Measurements from ENCODE around the gene UIMC1.
"Not testable (repeated sequence)": the region's sequence is repeated elsewhere in the genome, so short reads cannot be mapped to it uniquely, and the experiment has no call there.

The UIMC1 gene

GRCh38 chr5:176873541-176874172 is 132.9 kb downstream of the UIMC1 start:
- in situ Hi-C loops (cut with MboI; ENCODE audit: low sequenced_read_pairs), result no loop called here

- in situ Hi-C loops (cut with MboI; ENCODE audit: low sequenced_read_pairs), result not testable (repeated sequence)
These were observed 133.6 kb downstream of the UIMC1 start for GRCh38 chr5:176873011-176873410.

GRCh38 chr5:176872586-176872985 is 134.0 kb downstream of the UIMC1 start:
- in situ Hi-C loops (cut with MboI; ENCODE audit: low sequenced_read_pairs), result not testable (repeated sequence)

GRCh38 chr5:176870644-176871043 is 135.9 kb downstream of the UIMC1 start:
- in situ Hi-C loops (cut with MboI; ENCODE audit: low sequenced_read_pairs), result not testable (repeated sequence)

- in situ Hi-C loops (cut with MboI; ENCODE audit: low sequenced_read_pairs), result no loop called here
These were observed 136.4 kb downstream of the UIMC1 start for GRCh38 chr5:176870110-176870591.

GRCh38 chr5:176869501-176870109 is 137.0 kb downstream of the UIMC1 start:
- in situ Hi-C loops (cut with MboI; ENCODE audit: low sequenced_read_pairs), result no loop called here

DNA sequence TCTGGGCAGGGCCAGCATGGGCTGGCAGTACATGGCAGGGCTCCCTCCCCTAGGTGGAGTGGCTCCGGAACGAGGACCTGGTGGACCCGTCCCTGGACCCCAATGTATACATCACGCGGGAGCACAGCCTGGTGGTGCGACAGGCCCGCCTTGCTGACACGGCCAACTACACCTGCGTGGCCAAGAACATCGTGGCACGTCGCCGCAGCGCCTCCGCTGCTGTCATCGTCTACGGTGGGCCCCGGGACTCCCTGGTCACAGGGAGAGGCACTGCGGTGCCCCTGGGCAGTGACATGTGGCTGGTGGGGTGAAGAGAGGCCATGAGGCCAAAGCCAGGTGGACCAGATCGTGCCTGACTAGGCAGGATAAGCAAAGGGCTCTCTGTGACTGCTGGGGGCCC is 137.8 kb downstream of the UIMC1 start:
- in situ Hi-C loops (cut with MboI; ENCODE audit: low sequenced_read_pairs), result no loop called here

DNA sequence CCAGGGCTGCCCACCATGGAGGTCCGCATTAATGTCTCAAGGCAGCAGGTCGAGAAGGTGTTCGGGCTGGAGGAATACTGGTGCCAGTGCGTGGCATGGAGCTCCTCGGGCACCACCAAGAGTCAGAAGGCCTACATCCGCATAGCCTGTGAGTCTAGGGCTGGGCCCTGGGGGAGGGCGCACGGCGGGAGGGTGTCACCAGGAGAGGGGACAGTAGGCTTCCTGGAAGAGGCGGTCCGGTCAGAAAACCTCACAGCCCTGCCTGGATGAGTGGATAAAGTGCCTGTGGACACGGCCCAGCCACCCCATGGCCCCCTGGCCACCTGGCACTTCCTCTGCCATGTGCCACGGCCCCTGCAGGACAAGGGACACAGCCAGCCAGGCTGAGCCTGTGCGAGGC is 138.5 kb downstream of the UIMC1 start:
- in situ Hi-C loops (cut with MboI; ENCODE audit: low sequenced_read_pairs), result no loop called here

DNA sequence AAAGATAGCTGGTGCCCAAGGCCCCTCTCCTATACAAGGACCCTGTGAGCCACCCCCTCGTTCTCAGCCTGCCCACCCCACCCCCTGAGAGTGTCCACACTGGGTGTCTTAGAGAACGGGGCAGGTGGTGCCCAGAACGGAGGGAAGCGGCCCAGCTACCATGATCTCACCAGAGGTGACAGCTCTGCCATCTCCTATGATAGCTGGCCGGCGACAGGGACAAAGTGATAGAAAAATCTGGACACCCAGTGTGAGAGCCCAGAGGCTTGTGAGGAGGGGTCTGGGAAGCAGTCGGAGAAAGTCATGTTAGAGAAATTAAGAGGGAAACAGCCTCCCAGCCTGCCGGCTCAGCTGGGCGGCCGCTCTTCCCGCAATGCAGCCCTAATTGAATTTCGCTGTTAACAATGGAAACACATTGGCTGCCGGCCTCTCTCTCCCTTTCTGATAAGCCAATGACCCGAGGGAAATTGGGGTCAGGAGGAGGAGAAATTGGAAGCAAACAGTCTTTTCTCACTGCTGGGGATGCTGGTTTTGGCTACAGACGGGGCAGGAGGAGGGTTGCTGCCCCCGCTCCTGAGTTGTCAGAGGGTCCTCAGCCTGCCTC is 139.8 kb downstream of the UIMC1 start:
- in situ Hi-C loops (cut with MboI; ENCODE audit: low sequenced_read_pairs), result no loop called here

GRCh38 chr5:176865964-176866363 is 140.6 kb downstream of the UIMC1 start:
- in situ Hi-C loops (cut with MboI; ENCODE audit: low sequenced_read_pairs), result no loop called here

DNA sequence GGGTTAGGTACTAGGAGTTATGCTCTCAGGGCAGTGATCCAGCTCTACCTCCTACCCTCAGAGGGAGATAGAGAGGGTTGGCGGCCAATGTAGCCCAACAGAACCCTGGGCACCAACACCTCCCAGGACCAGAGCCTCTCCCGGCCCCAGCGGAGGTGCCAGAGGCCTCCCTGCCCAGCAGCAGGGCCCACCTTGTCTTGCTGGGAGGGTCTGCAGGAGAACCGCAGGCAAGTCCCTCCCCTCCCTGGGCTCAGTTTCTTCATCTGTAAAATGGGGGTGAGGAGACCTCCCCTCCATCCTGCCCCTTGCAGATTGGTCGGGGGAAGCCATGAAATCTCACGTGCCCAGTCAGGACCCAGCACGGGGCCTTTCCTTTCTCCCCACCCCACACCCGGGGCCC is 141.8 kb downstream of the UIMC1 start:
- in situ Hi-C loops (cut with MboI; ENCODE audit: low sequenced_read_pairs), result no loop called here

- in situ Hi-C loops (cut with MboI; ENCODE audit: low sequenced_read_pairs), result no loop called here
These were observed 142.8 kb downstream of the UIMC1 start for GRCh38 chr5:176863765-176864098.

- in situ Hi-C loops (cut with MboI; ENCODE audit: low sequenced_read_pairs), result no loop called here
These were observed 143.4 kb downstream of the UIMC1 start for GRCh38 chr5:176863041-176863764.

- in situ Hi-C loops (cut with MboI; ENCODE audit: low sequenced_read_pairs), result no loop called here
These were observed 144.1 kb downstream of the UIMC1 start for GRCh38 chr5:176862330-176862995.

GRCh38 chr5:176861276-176861675 is 145.3 kb downstream of the UIMC1 start:
- in situ Hi-C loops (cut with MboI; ENCODE audit: low sequenced_read_pairs), result no loop called here

- in situ Hi-C loops (cut with MboI; ENCODE audit: low sequenced_read_pairs), result no loop called here
These were observed 146.2 kb downstream of the UIMC1 start for GRCh38 chr5:176860381-176860780.

DNA sequence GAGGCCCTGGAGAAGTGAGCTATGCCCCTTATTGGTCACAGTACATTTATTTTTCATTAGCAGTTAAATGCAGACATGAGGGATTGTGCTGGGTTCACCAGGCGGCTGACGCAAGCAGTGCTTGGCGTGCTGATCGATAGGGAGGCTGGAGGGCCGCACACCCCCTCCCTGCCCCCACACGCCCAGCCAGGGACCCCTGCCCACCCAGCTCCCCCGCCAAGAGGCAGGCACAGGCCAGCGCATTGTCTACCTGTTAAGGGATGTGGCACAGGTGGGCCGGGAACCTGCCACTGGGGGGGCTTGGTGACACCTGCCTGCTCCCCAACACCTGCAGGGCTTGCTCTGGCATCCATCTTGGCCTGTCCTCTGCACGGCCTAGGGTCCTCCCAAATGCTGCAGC is 146.7 kb downstream of the UIMC1 start:
- in situ Hi-C loops (cut with MboI; ENCODE audit: low sequenced_read_pairs), result no loop called here

GRCh38 chr5:176857894-176858273 is 148.7 kb downstream of the UIMC1 start:
- in situ Hi-C loops (cut with MboI; ENCODE audit: low sequenced_read_pairs), result no loop called here

DNA sequence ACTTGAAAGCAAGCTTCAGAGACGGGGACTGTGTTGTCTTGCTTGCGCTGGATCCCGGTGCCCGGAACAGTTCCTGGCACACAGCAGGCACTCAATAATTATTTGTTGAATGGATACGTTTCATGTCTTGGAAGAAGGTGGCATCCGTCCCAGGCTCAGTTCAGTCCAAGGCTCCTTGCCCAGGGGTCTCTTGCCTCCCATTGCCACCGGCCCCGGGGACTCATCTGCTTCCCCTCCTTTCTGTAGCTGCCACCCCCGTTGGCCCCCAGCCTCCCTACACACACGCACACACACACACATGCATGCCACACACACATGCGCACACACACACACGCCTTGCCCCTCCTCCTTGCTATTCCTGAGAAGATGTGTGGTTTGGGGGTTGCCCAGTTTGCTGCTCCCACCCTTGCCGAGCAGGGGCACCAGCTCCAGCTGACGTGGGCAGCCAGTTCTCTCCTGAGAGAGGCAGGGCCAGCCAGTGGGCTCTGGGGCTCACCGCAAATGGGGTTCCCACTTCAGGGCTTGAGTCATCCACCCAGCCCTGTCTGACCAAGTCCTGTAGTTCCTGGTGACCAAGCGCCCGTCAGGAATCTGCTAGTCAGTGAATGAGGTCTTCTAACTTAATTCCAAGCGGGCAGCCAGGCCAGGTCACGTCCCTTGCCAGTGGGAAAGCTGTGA is 149.2 kb downstream of the UIMC1 start:
- in situ Hi-C loops (cut with MboI; ENCODE audit: low sequenced_read_pairs), result no loop called here

GRCh38 chr5:176856746-176857145 is 149.8 kb downstream of the UIMC1 start:
- in situ Hi-C loops (cut with MboI; ENCODE audit: low sequenced_read_pairs), result no loop called here

GRCh38 chr5:176855598-176855997 is 151.0 kb downstream of the UIMC1 start:
- in situ Hi-C loops (cut with MboI; ENCODE audit: low sequenced_read_pairs), result no loop called here
